ENCODE measurements around the gene BCCIP.

- no peak for TF ChIP-seq CTCF (IDR thresholded peaks at IDR 0.05)
- no peak for TF ChIP-seq EP300 (IDR thresholded peaks at IDR 0.05)
- TF ChIP-seq POLR2A (IDR thresholded peaks at IDR 0.05), result no peak
Observed at GRCh38 chr10:125808047-125808446, 15.3 kb upstream of the BCCIP start.
